Right lobe of liver (tissue), 4 donors: ENCODE data around the gene SAMD1.

Source experiments
- POLR2A ChIP-seq: fragments of 450-650 bp; IDR thresholded peaks from one replicate; pipeline ENCODE4 v1.6.1; 2017; ENCODE audit warnings: antibody characterized with exemption, mild to moderate bottlenecking
- TF ChIP-seq, protein P1 (sequence below), 4 donors: fragments of 200-600 bp in 3 of 4; fragments of 450-650 bp in 1 of 4; IDR thresholded peaks; one replicate each; pipeline versions ENCODE4 v1.5.1 to v1.8.0; 2016 to 2022; ENCODE audit warnings: antibody characterized with exemption in 4 of 4, mild to moderate bottlenecking in 2 of 4
- donor health status: DM: no; HTN: no; CAD: no.
- donor health status: DM: no; HTN: no; CAD: no.
- donor health status: DM: no; HTN: yes; CAD: no.

DNA sequence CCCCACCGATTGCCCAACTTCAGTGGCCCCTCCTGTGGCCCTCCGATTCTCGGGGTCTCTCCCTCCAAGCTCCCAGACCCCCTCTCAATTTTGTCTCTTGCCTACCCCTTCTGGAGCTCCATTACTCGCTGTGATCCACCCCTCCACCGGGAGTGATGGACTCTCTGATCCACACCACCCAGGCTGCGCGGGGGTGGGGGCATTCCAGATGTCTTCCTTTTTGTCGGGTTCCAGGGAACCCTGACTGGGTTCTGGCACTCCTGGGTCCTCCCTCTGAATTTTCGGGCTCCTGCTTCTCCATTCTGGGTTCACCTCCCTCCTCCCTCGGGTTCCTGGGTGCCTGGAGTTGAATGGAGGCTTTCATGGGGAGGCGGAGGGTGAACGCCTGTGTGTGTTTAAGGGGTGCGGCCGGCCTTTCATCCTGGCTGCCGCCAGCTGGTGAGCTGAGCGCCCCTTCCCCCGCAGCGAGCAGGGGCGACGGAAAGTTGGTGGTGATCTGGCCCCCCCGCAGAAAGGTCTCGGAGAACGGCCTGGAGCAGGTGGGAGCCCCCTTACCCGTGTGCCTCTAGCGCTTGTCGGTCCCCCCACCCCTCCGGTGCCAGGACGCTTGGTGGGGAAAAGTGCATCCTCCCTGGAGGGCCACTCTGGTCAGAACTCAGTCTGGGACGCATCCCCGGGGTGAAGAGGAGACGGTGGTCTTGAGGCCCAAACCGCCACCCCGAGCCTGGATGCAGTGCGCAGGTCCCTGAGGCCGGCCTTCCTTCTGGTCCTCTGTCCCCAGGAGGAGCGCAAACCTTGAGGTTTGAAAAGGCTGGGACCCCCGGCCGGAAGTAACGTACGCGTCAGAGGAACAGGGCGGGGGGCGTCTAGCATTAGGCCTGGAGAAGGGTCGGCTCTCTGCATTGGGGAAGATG lies 16.4 kb downstream of the SAMD1 start:
- TF ChIP-seq, protein P1, sequence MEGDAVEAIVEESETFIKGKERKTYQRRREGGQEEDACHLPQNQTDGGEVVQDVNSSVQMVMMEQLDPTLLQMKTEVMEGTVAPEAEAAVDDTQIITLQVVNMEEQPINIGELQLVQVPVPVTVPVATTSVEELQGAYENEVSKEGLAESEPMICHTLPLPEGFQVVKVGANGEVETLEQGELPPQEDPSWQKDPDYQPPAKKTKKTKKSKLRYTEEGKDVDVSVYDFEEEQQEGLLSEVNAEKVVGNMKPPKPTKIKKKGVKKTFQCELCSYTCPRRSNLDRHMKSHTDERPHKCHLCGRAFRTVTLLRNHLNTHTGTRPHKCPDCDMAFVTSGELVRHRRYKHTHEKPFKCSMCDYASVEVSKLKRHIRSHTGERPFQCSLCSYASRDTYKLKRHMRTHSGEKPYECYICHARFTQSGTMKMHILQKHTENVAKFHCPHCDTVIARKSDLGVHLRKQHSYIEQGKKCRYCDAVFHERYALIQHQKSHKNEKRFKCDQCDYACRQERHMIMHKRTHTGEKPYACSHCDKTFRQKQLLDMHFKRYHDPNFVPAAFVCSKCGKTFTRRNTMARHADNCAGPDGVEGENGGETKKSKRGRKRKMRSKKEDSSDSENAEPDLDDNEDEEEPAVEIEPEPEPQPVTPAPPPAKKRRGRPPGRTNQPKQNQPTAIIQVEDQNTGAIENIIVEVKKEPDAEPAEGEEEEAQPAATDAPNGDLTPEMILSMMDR (IDR thresholded peaks at IDR 0.05) = no peak
- no peak for TF ChIP-seq POLR2A
